Fibroblast of mammary gland (primary cell): ENCODE measurements around the gene KCNK17.

Experiments
- DNase-seq: peaks from one replicate; pipeline ENCODE4 v3.0.0-alpha.2; 2010; ENCODE audit warnings: low read depth
- H3K4me3 ChIP-seq: 2 replicates; pipeline ENCODE4 v1.5.1; 2011; ENCODE audit warnings: low read depth, mild to moderate bottlenecking, low read length, moderate library complexity; ENCODE audit not compliant: control insufficient read depth
- TF ChIP-seq, protein P1 (sequence below): conservative IDR thresholded peaks from 2 replicates; pipeline ENCODE4 v1.5.1; 2011; ENCODE audit warnings: low read depth, low read length, inconsistent platforms; ENCODE audit not compliant: control insufficient read depth, insufficient read depth

The KCNK17 gene

DNA sequence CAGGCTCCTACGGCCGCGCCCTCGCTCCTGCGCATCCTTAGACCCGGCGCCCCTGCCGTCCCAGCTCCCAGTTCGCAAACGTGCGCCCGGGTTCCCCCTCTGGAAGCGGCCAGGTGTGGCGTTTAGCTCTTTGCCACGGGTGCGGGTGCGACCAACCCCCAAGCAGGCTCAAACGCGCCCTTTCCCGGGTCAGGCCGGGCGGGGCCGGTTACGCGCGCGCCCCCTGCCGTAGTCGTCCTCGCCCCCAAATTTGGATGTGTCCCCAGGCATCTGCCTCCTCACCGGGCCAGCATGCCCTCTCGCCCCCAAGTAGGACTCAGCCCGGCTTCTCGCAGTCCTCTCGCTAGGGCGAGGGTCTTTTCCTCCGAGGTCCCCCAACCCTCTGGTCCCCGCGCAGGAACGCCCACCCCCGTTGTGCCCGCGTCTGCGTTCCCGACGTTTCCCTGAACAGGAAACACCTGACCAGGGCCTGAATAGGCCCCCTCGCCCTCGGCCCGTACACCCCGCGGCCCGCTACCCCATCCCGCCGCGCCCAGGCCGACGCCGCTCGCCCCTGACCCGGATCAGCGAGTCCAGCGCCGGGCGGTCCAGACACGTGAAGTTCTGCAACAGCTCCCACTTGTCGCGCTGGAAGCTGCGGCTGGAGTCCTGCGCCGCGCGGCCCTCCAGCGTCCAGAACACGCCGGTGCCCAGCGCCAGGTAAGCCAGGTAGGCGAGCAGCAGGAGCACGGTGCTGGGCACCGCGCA, 520 bp downstream of the KCNK17 start:
- no peak overlapping the region for H3K4me3 ChIP-seq
- TF ChIP-seq, protein P1, sequence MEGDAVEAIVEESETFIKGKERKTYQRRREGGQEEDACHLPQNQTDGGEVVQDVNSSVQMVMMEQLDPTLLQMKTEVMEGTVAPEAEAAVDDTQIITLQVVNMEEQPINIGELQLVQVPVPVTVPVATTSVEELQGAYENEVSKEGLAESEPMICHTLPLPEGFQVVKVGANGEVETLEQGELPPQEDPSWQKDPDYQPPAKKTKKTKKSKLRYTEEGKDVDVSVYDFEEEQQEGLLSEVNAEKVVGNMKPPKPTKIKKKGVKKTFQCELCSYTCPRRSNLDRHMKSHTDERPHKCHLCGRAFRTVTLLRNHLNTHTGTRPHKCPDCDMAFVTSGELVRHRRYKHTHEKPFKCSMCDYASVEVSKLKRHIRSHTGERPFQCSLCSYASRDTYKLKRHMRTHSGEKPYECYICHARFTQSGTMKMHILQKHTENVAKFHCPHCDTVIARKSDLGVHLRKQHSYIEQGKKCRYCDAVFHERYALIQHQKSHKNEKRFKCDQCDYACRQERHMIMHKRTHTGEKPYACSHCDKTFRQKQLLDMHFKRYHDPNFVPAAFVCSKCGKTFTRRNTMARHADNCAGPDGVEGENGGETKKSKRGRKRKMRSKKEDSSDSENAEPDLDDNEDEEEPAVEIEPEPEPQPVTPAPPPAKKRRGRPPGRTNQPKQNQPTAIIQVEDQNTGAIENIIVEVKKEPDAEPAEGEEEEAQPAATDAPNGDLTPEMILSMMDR = no peak
- DNase-seq = no peak

DNA sequence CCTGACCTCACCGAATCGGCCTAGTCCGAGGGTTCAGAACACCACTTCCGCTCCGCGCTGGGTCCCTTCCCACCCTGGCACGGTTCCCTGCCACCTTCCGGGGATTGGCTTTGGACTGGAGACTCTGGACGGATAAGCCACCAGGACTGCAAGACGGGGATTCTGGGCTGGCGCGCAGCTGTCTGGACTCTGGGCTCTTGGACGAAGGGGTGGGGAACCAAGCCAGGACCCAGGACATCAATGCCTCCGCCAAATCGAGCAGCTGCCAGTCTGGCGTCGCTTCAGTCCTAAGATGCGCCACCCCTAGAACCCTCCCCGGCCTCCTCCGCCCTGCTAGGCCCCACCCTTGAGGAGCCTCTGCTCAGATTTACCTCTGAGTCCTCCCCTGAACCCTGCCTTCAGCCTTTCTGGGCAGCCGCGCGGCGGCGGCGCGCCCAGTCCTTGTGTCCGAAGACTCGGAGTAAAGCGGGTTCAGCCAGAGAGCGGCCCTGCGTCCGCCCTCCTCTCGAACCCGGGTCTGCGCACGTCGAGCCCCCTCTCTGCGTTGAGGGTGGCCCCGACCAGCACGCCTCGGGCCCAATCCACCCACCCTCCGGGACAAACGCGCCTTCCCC, 1.2 kb downstream of the KCNK17 start:
- DNase-seq = no peak
- no peak overlapping the region for H3K4me3 ChIP-seq
- TF ChIP-seq, protein P1 = no peak

DNA sequence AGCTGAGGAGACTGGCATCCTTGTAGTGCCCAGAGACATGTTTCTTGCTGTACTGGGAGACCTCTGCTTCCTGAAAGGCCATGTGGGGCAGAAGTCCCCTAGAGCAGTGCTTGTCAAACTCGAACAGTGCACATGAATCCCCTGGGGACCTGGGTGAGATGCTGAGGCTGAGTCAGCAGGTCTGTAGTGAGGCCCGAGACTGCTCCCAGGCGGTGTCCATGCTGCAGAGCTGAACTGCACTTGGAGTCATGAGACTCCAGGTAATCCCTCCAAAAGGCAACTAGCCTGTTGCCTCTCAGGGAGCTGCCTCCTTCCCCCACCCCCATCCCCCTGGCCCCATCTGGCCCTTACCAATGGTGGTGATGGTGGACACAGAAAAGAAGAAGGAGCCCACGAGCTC, 3.7 kb downstream of the KCNK17 start:
- H3K4me3 ChIP-seq = no peak overlapping the region
- no peak for DNase-seq
- TF ChIP-seq, protein P1 = no peak

DNA sequence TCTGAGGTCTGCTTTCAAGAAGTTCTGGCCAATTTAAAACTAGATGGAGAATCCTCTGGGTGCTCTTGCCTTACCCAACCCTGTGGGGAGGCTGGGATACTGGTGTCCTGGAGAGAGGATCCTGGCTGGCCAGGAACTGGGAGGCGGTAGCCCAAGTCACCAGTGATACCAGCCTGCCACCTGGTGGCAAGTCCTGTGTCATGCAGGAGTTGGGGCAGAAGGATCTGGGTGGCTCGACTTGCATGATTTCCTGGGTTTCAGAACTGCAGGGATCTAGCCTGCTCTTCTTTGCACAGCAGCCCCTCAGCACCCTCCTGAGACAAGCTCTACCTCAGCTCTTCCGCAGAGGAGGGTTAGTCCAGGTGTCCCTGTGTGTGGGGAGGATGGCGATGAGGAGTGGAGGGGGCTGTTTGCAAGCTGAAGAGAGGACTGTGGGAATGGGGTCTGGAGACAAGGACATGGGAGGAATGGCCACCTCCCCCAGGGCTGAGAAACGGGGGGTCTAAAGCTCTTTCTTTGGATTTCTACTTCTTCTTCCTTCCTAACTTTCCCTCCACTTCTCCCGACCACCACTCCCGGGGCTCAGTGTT, 4.2 kb downstream of the KCNK17 start:
- TF ChIP-seq, protein P1 = peak; percentile 85
- peak; percentile 66 for DNase-seq
- H3K4me3 ChIP-seq = no peak overlapping the region

DNA sequence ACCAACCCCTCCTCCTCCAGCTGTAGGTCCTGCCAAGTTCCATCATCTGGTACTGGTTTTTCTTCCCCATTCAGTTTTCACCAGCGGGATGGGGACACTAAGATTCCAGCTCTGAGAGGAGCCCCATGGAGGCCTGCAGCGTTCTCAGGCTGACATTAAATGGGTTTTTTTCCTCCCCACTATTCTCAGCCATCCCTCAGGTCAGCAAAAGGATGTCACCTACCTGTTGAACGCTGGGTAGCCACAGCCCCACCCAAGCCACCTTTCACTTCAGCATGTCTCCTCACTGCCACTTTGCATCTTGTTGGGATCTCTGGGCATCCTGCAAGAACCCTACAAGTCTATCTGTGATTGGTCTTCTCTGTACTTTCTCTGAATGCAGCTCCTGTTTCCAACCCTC, 6.8 kb downstream of the KCNK17 start:
- TF ChIP-seq, protein P1 = no peak
- H3K4me3 ChIP-seq = no peak overlapping the region
- no peak for DNase-seq

DNA sequence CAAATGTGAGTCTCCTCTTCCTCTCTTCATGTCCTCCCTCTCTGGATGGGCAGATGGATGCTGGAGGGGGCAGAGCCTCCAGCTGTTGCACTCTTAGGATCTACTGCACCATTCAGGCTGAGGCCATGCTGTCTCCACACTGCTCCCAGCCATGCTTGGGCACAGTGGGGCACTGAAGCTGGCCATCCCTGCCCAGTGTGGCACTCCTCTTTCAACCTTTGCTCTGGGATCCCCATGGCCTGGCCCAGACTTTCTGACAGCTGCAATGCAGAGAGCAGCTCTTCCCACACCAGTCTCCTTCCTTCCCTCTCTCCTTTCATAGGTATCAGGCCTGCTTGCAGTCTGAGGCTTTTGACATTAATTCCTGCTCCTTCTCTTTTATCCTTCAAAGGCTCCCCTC, 9.3 kb downstream of the KCNK17 start:
- TF ChIP-seq, protein P1 = no peak
- H3K4me3 ChIP-seq = no peak overlapping the region
- DNase-seq = no peak
